Osteoblast (primary cell): Measurements from ENCODE around the gene NUDT16. TPM values are rescaled to one million over a fixed set of nuclear protein-coding genes. Genes with fewer than 3 reads are reported as not detected.

Experiments
- DNase-seq: peaks from one replicate; pipeline ENCODE4 v3.0.0; 2011; ENCODE audit warnings: low spot score, mixed read lengths; ENCODE audit not compliant: insufficient read length; ENCODE audit errors: missing footprints
- H2AFZ ChIP-seq: 2 replicates; pipeline ENCODE4 v1.6.0; 2011; ENCODE audit warnings: mild to moderate bottlenecking, low read length
- H3K27ac ChIP-seq: 2 replicates; pipeline ENCODE4 v1.5.1; 2011; ENCODE audit warnings: mild to moderate bottlenecking, low read depth, low read length, moderate library complexity
- H3K27me3 ChIP-seq: 2 replicates; pipeline ENCODE4 v1.6.0; 2012; ENCODE audit warnings: mild to moderate bottlenecking, control low read depth, inconsistent platforms, low read length, moderate library complexity; ENCODE audit not compliant: insufficient read depth
- H3K36me3 ChIP-seq: 2 replicates; pipeline ENCODE4 v1.5.1; 2011; ENCODE audit warnings: mild to moderate bottlenecking, low read length, control low read depth, moderate library complexity; ENCODE audit not compliant: insufficient read depth
- H3K4me1 ChIP-seq: 2 replicates; pipeline ENCODE4 v1.5.1; 2011; ENCODE audit warnings: mild to moderate bottlenecking, low read length, control low read depth, moderate library complexity; ENCODE audit not compliant: insufficient read depth
- H3K4me2 ChIP-seq: 2 replicates; pipeline ENCODE4 v1.6.0; 2011; ENCODE audit warnings: mild to moderate bottlenecking, low read length; ENCODE audit not compliant: insufficient read depth
- H3K4me3 ChIP-seq: fragments of 200-600 bp; sonication (generic); 3 replicates; pipeline ENCODE4 v1.5.1; 2012; ENCODE audit warnings: mild to moderate bottlenecking, low read length, inconsistent platforms; ENCODE audit not compliant: insufficient read depth
- H3K79me2 ChIP-seq: 2 replicates; pipeline ENCODE4 v1.6.0; 2012; ENCODE audit warnings: mild to moderate bottlenecking, low read length, control low read depth, inconsistent platforms; ENCODE audit not compliant: insufficient read depth
- H3K9me3 ChIP-seq: 2 replicates; pipeline ENCODE4 v1.5.1; 2011; ENCODE audit warnings: low read depth, low read length, control low read depth
- H4K20me1 ChIP-seq: 2 replicates; pipeline ENCODE4 v1.6.0; 2012; ENCODE audit warnings: mild to moderate bottlenecking, low read length, control low read depth; ENCODE audit not compliant: insufficient read depth
- total RNA-seq: library from RNA; depleted of rRNA; stranded (reverse); fragments of >200 nt; gene quantifications from 2 replicates; pipeline ENCODE4 v1.2.3, GENCODE V29; 2012
- TF ChIP-seq, protein P1 (sequence below): IDR thresholded peaks from 2 replicates; pipeline ENCODE4 v1.5.1; 2011; ENCODE audit warnings: mild to moderate bottlenecking, low read depth, low read length, moderate library complexity; ENCODE audit errors: extremely low read depth

NUDT16 gene
- total RNA-seq, 1 donor = 10.1 TPM

DNA sequence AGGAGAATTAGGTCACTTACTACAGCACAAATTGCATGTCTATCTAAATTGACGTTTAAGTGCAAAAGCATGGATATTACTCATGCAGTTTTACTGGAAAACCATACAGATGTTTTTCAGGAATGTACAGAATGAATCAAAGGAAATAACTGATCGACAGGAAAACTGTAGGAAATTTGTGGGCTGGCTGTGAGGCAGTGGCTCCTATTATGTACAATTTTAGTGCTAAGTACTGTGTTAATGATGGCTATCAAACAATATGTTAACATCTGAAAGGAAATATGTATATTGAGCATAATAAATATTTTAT, 6.9 kb downstream of the NUDT16 start:
- H4K20me1 ChIP-seq = peaks cover 5% of the 10 kb centered on the region
- H3K4me1 ChIP-seq = no peaks in the 10 kb centered on the region
- H3K4me3 ChIP-seq = no peak overlapping the region
- no peak overlapping the region for H3K27ac ChIP-seq
- H3K9me3 ChIP-seq = no peaks in the 10 kb centered on the region
- no peaks in the 10 kb centered on the region for H3K27me3 ChIP-seq
- H3K4me2 ChIP-seq = no peak overlapping the region
- H2AFZ ChIP-seq = no peak overlapping the region
- DNase-seq = no peak
- H3K79me2 ChIP-seq = no peaks in the 10 kb centered on the region
- peaks cover 22% of the 10 kb centered on the region for H3K36me3 ChIP-seq
- TF ChIP-seq, protein P1, sequence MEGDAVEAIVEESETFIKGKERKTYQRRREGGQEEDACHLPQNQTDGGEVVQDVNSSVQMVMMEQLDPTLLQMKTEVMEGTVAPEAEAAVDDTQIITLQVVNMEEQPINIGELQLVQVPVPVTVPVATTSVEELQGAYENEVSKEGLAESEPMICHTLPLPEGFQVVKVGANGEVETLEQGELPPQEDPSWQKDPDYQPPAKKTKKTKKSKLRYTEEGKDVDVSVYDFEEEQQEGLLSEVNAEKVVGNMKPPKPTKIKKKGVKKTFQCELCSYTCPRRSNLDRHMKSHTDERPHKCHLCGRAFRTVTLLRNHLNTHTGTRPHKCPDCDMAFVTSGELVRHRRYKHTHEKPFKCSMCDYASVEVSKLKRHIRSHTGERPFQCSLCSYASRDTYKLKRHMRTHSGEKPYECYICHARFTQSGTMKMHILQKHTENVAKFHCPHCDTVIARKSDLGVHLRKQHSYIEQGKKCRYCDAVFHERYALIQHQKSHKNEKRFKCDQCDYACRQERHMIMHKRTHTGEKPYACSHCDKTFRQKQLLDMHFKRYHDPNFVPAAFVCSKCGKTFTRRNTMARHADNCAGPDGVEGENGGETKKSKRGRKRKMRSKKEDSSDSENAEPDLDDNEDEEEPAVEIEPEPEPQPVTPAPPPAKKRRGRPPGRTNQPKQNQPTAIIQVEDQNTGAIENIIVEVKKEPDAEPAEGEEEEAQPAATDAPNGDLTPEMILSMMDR = no peak

GRCh38 chr3:131390331-131390730, 8.8 kb downstream of the NUDT16 start:
- H3K27ac ChIP-seq = no peak overlapping the region
- H2AFZ ChIP-seq = no peak overlapping the region
- peaks cover 5% of the 10 kb centered on the region for H4K20me1 ChIP-seq
- H3K27me3 ChIP-seq = no peaks in the 10 kb centered on the region
- no peaks in the 10 kb centered on the region for H3K4me1 ChIP-seq
- H3K4me3 ChIP-seq = no peak overlapping the region
- TF ChIP-seq, protein P1 = no peak
- no peaks in the 10 kb centered on the region for H3K79me2 ChIP-seq
- peaks cover 6% of the 10 kb centered on the region for H3K36me3 ChIP-seq
- no peak for DNase-seq
- H3K4me2 ChIP-seq = no peak overlapping the region
- H3K9me3 ChIP-seq = no peaks in the 10 kb centered on the region

DNA sequence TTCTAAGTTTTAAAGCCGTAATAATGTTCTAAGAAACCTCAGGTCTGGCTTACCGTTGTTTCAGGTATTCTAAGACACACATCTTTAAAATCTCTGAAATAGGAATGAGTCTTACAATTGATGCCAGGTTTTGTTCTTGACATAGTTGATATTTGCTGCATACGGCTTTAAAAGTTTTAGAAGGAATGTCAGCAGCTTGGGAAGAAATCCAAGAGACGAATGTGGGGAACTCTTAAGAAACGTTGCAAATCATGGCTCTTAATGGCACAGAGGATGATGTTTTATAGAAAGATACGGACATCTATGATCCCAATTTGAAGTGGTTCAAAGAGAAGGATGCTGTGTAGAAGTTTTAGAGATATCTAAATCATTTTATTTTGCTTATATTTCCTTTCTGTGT, 11.5 kb downstream of the NUDT16 start:
- no peak for DNase-seq
- H4K20me1 ChIP-seq = no peaks in the 10 kb centered on the region
- H3K9me3 ChIP-seq = no peaks in the 10 kb centered on the region
- H3K27ac ChIP-seq = no peak overlapping the region
- no peaks in the 10 kb centered on the region for H3K36me3 ChIP-seq
- no peak overlapping the region for H2AFZ ChIP-seq
- no peak overlapping the region for H3K4me3 ChIP-seq
- H3K4me1 ChIP-seq = no peaks in the 10 kb centered on the region
- H3K27me3 ChIP-seq = no peaks in the 10 kb centered on the region
- H3K4me2 ChIP-seq = no peak overlapping the region
- no peaks in the 10 kb centered on the region for H3K79me2 ChIP-seq
- TF ChIP-seq, protein P1 = no peak

DNA sequence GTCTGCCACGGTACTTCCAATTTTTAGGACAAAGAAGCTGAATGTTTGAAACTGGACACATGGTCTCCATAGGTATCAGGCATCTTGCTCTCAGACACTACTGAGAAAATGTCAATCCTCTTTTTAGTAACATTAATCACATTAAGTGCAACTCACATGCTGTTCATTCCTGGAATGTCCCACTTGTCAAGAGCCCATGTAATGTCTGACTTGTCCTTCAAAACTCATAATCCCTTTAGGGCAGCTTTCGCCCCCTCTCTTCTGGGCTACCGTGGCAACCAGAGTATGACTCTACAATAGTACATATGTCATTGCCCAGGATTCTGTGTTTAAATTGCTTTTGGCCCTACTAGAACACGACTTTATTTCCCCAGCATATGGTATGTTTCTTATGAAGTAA, 12.3 kb downstream of the NUDT16 start:
- Histone ChIP-seq H3K27me3 (no peaks in the 10 kb centered on the region), H3K27ac (no peak overlapping the region), H3K4me2 (no peak overlapping the region), H4K20me1 (no peaks in the 10 kb centered on the region), H3K4me3 (no peak overlapping the region), H3K79me2 (no peaks in the 10 kb centered on the region), H3K4me1 (no peaks in the 10 kb centered on the region), H2AFZ (no peak overlapping the region), H3K36me3 (no peaks in the 10 kb centered on the region), H3K9me3 (no peaks in the 10 kb centered on the region)
- DNase-seq = no peak
- TF ChIP-seq, protein P1 = no peak
